Heart left ventricle (tissue), 13 donors: ENCODE results near the gene TSPAN15.

Experiments used
- CTCF ChIP-seq, 12 donors: fragments of 200-600 bp; sonication (generic) in 4 of 12; IDR thresholded peaks; one replicate each; pipeline versions ENCODE4 v1.5.0 to v1.8.0; 2018 to 2022; ENCODE audit warnings: antibody characterized with exemption in 12 of 12, mild to moderate bottlenecking in 5 of 12
- POLR2A ChIP-seq, 2 donors: fragments of 450-650 bp; IDR thresholded peaks; one replicate each; pipeline ENCODE4 v1.6.1; 2017; ENCODE audit warnings: antibody characterized with exemption in 2 of 2, mild to moderate bottlenecking in 2 of 2, moderate library complexity in 2 of 2
- donor health status: ischemic (EF 13 %, LVEDD 7.1; RV severe dilation, severe dysfunction).
- donor health status: DM: no; HTN: yes; CAD: no.
- donor health status: DM: no; HTN: no; CAD: no.
- donor health status: ischemic (EF 25% LVEDD 6.9; RV normal size, moderate dysfunction).
- donor health status: ischemic (EF 25% LVEDD 5.7; RV mildly dilated, moderate dysfunction).
- donor health status: ischemic (EF 35%, LVEDD 5.7; RV mildly dilated, moderate dysfunction).
- donor health status: nonischemic (EF 11% LVEDD 7.7; RV severe dilation, severe dysfunction).
- donor health status: DM: yes; HTN: yes; CAD: no.
- donor health status: PGD.
- donor health status: ischemic (EF 29% LVEDD 5.4; RV normal size, mild dysfunction).
- donor health status: nonischemic (EF 23%, LVEDD 6.1; RV moderate dilation, normal function).

- TF ChIP-seq CTCF (IDR thresholded peaks at IDR 0.05) (no peak), POLR2A (IDR thresholded peaks at IDR 0.05) (no peak)
Measured at GRCh38 chr10:69460576-69461242, 9.4 kb downstream of the TSPAN15 start.
